ENCODE results near the gene TGFB1I1. TPM values are rescaled to one million over a fixed set of nuclear protein-coding genes. Genes with fewer than 3 reads are reported as not detected.

Gene TGFB1I1
- total and polyA plus RNA-seq, 2 of the 13 experiments (the other 11 are each of a cell fraction or from before 2014, with no cell fraction given): 0.80 to 2.9 TPM

GRCh38 chr16:31499928-31500327 is 28.0 kb downstream of the TGFB1I1 start:
- no peak for TF ChIP-seq HOXA3 (CRISPR knock-in tag; IDR thresholded peaks at IDR 0.05)
- no peak for TF ChIP-seq NFE2 (CRISPR knock-in tag; IDR thresholded peaks at IDR 0.05)
- no peak for TF ChIP-seq ZNF513 (CRISPR knock-in tag; conservative IDR thresholded peaks at IDR 0.05)
- TF ChIP-seq GLMP (CRISPR knock-in tag; IDR thresholded peaks at IDR 0.05; ENCODE audit: borderline replicate concordance): no peak
- TF ChIP-seq PATZ1 (CRISPR knock-in tag; IDR thresholded peaks at IDR 0.05): no peak
- Histone ChIP-seq H3K27ac (ENCODE audit: extremely low read length, insufficient read depth, low read length) (no peak overlapping the region), H3K9me3 (ENCODE audit: low read length) (no peaks in the 10 kb centered on the region), H3K27me3 (ENCODE audit: control insufficient read depth in 1 of 2, insufficient read depth in 2 of 2, low read length in 2 of 2) (no peaks in the 10 kb centered on the region), H3K4me1 (ENCODE audit: insufficient read depth, low read length) (peaks cover 25% of the 10 kb centered on the region), H3K36me3 (replicated peaks in 1 of 2; ENCODE audit: control insufficient read depth in 1 of 2, insufficient read depth in 2 of 2, low read length in 2 of 2) (peaks cover 20 to 55% of the 10 kb centered on the region in 2 experiments), H3K4me3 (replicated peaks in 1 of 3; ENCODE audit: insufficient read depth in 1 of 3, low read depth in 2 of 3, low read length in 3 of 3) (no peak overlapping the region), H4K20me1 (ENCODE audit: insufficient read depth, low read length) (no peaks in the 10 kb centered on the region), H3K9ac (ENCODE audit: insufficient read depth, low read depth, low read length) (no peak overlapping the region), H2AFZ (ENCODE audit: low read length) (no peak overlapping the region), H3K4me2 (ENCODE audit: low read depth, low read length) (no peak overlapping the region), H3K79me2 (ENCODE audit: insufficient read depth, low read length) (no peaks in the 10 kb centered on the region)
- BruUV-seq (replicated peaks): no TSS peak
- intact Hi-C loops (cut with micrococcal nuclease; ENCODE audit: unreplicated experiment) (no loop called here), in situ Hi-C loops (cut with HindIII; ENCODE audit: extremely low pct_ligation_motif_present, low pct_unique_long_range_greater_than_20kb) (no loop called here)
- ChIA-PET POLR2A (no interaction called here), CTCF (ENCODE audit: low intra/inter-chr PET ratio, low total read pairs) (no interaction called here)
- ATAC-seq (no peak), FAIRE-seq (no peak), DNase-seq (ENCODE audit: low spot score) (no peak)
- 92% methylated on average over 7 of the region's 8 CpGs for WGBS (ENCODE audit: low lambda C conversion rate)
